Stimulated activated CD4-positive, alpha-beta T cell treated with anti-CD3 and anti-CD28 coated beads, TNF-alpha, amount 100 ng/mL, for 4 hours (primary cell): ENCODE measurements around the gene ECSIT.

Experiments used
- DNase-seq, 3 experiments: peaks; one replicate each; pipeline ENCODE4 v3.0.0-alpha.2; 2020; ENCODE audit warnings: low read depth in 3 of 3

Gene ECSIT

GRCh38 chr19:11505032-11505503 is 23.9 kb downstream of the ECSIT start:
- peak; percentile 92 to 95 (median 94) for DNase-seq

- no peak for DNase-seq
These were observed 24.4 kb downstream of the ECSIT start for GRCh38 chr19:11504502-11505031.

GRCh38 chr19:11499890-11500420 is 29.0 kb downstream of the ECSIT start:
- DNase-seq, result no peak

- no peak for DNase-seq
These were observed 29.7 kb downstream of the ECSIT start for GRCh38 chr19:11499220-11499726.

- DNase-seq, result peak; percentile 33 to 53 (median 48)
These were observed 32.4 kb downstream of the ECSIT start for GRCh38 chr19:11496391-11497163.

- DNase-seq, result no peak
These were observed 33.0 kb downstream of the ECSIT start for GRCh38 chr19:11495885-11496284.

- DNase-seq, result no peak
These were observed 33.5 kb downstream of the ECSIT start for GRCh38 chr19:11495481-11495880.

- no peak for DNase-seq
These were observed 34.2 kb downstream of the ECSIT start for GRCh38 chr19:11494634-11495285.

- DNase-seq, result no peak
These were observed 39.6 kb downstream of the ECSIT start for GRCh38 chr19:11489378-11489777.

- no peak for DNase-seq
These were observed 42.1 kb downstream of the ECSIT start for GRCh38 chr19:11486661-11487503.

- DNase-seq, result no peak
These were observed 43.6 kb downstream of the ECSIT start for GRCh38 chr19:11485245-11485837.

GRCh38 chr19:11483366-11484111 is 45.4 kb downstream of the ECSIT start:
- no peak for DNase-seq

- DNase-seq, result peak; percentile 67 to 73 (median 69)
These were observed 46.4 kb downstream of the ECSIT start for GRCh38 chr19:11482384-11483050.

GRCh38 chr19:11481534-11482383 is 47.2 kb downstream of the ECSIT start:
- peak; percentile 14 to 52 (median 48) for DNase-seq

- DNase-seq, result no peak
These were observed 48.0 kb downstream of the ECSIT start, which contains the start of gene ELAVL3 for GRCh38 chr19:11480715-11481533. TSS of gene ELAVL3 (minus strand) at chr19:11481046. CDS start at chr19:11480608, 438 bp downstream.

GRCh38 chr19:11479898-11480714 is 48.8 kb downstream of the ECSIT start:
- no peak for DNase-seq
